Hepatocyte (in vitro differentiated cells): ENCODE data around the gene ZDBF2. TPM values are rescaled to one million over a fixed set of nuclear protein-coding genes. Genes with fewer than 3 reads are reported as not detected.
"Not testable (repeated sequence)": the region's sequence is repeated elsewhere in the genome, so short reads cannot be mapped to it uniquely, and the experiment has no call there.

Source experiments
- DNase-seq: peaks from one replicate; pipeline ENCODE4 v3.0.0-alpha.2; 2016; ENCODE audit warnings: low spot score
- H2AFZ ChIP-seq: fragments of 200-600 bp; sonication (generic); 2 replicates; pipeline ENCODE4 v1.6.0; 2016; ENCODE audit warnings: antibody characterized with exemption, mild to moderate bottlenecking
- H3K27ac ChIP-seq: fragments of 200-600 bp; sonication (generic); 2 replicates; pipeline ENCODE4 v1.5.1; 2016; ENCODE audit warnings: mild to moderate bottlenecking
- H3K27me3 ChIP-seq: fragments of 200-600 bp; sonication (generic); 2 replicates; pipeline ENCODE4 v1.6.1; 2016
- H3K36me3 ChIP-seq: fragments of 200-600 bp; sonication (generic); replicated peaks from 2 replicates; pipeline ENCODE4 v1.5.1; 2016; ENCODE audit warnings: low read depth; ENCODE audit not compliant: insufficient read depth
- H3K4me1 ChIP-seq: fragments of 200-600 bp; sonication (generic); 2 replicates; pipeline ENCODE4 v1.5.1; 2016; ENCODE audit warnings: mild to moderate bottlenecking, moderate library complexity; ENCODE audit not compliant: insufficient read depth
- H3K4me2 ChIP-seq: fragments of 200-600 bp; sonication (generic); 2 replicates; pipeline ENCODE4 v1.6.0; 2016
- H3K4me3 ChIP-seq: fragments of 200-600 bp; sonication (generic); 2 replicates; pipeline ENCODE4 v1.5.1; 2016; ENCODE audit warnings: mild to moderate bottlenecking
- H3K79me2 ChIP-seq: fragments of 200-600 bp; sonication (generic); 2 replicates; pipeline ENCODE4 v1.6.0; 2017; ENCODE audit warnings: mild to moderate bottlenecking
- H3K9me2 ChIP-seq: fragments of 200-600 bp; sonication (generic); replicated peaks from 2 replicates; pipeline ENCODE4 v1.6.0; 2017; ENCODE audit warnings: mild to moderate bottlenecking; ENCODE audit not compliant: insufficient read depth
- H3K9me3 ChIP-seq: fragments of 200-600 bp; sonication (generic); 2 replicates; pipeline ENCODE4 v1.5.1; 2016; ENCODE audit warnings: low read depth, mild to moderate bottlenecking
- H4K20me1 ChIP-seq: fragments of 200-600 bp; sonication (generic); 2 replicates; pipeline ENCODE4 v1.6.0; 2016; ENCODE audit warnings: mild to moderate bottlenecking; ENCODE audit not compliant: insufficient read depth, poor library complexity, severe bottlenecking
- CTCF ChIP-seq: fragments of 200-600 bp; sonication (generic); IDR thresholded peaks from 2 replicates; pipeline ENCODE4 v1.5.1; 2016; ENCODE audit warnings: antibody characterized with exemption, mild to moderate bottlenecking; ENCODE audit not compliant: poor library complexity
- EZH2 ChIP-seq: fragments of 200-600 bp; sonication (generic); IDR thresholded peaks from 2 replicates; pipeline ENCODE4 v1.6.1; 2016; ENCODE audit warnings: antibody characterized with exemption, mild to moderate bottlenecking, borderline replicate concordance
- EZH2phosphoT487 ChIP-seq: fragments of 200-600 bp; sonication (generic); IDR thresholded peaks from one replicate; pipeline ENCODE4 v1.6.1; 2018; ENCODE audit warnings: antibody characterized with exemption, mild to moderate bottlenecking, low read depth, moderate library complexity; ENCODE audit not compliant: unreplicated experiment, severe bottlenecking
- WGBS: methylation state at CpG from one replicate; pipeline ENCODE4 v1.1.6; 2016; ENCODE audit warnings: low lambda C conversion rate; ENCODE audit errors: missing lambda C conversion rate; 5-methylcytosine and 5-hydroxymethylcytosine counted together
- polyA plus RNA-seq: library from polyadenylated mRNA; unstranded; fragments of >200 nt; fragmentation: Nextera tagmentation; extraction: Ambion mirVana; gene quantifications from 2 replicates; pipeline ENCODE4 v1.2.1, GENCODE V29; 2016
- total RNA-seq: library from RNA; depleted of rRNA; stranded (reverse); fragments of >200 nt; gene quantifications from 2 replicates; pipeline ENCODE4 v1.2.3, GENCODE V29; 2014

ZDBF2 gene
- total and polyA plus RNA-seq, 2 experiments from 2014 or later = 3.4 to 14.0 TPM

- H3K9me3 ChIP-seq = no peaks in the 10 kb centered on the region
- no peak for DNase-seq
- no peaks in the 10 kb centered on the region for H3K27me3 ChIP-seq
- H3K27ac ChIP-seq = no peak overlapping the region
- no peaks in the 10 kb centered on the region for H3K79me2 ChIP-seq
- H4K20me1 ChIP-seq = no peaks in the 10 kb centered on the region
- no peaks in the 10 kb centered on the region for H3K36me3 ChIP-seq
- no peak overlapping the region for H3K4me3 ChIP-seq
- H3K9me2 ChIP-seq = no peaks in the 10 kb centered on the region
- no peak overlapping the region for H2AFZ ChIP-seq
- H3K4me2 ChIP-seq = no peak overlapping the region
- TF ChIP-seq CTCF = no peak
- TF ChIP-seq EZH2phosphoT487 = no peak
- no peak for TF ChIP-seq EZH2
- WGBS = 48% methylated on average over 1 of the region's 1 CpG
- no peaks in the 10 kb centered on the region for H3K4me1 ChIP-seq
Measured at GRCh38 chr2:206352571-206352970, 78.1 kb downstream of the ZDBF2 start.

DNA sequence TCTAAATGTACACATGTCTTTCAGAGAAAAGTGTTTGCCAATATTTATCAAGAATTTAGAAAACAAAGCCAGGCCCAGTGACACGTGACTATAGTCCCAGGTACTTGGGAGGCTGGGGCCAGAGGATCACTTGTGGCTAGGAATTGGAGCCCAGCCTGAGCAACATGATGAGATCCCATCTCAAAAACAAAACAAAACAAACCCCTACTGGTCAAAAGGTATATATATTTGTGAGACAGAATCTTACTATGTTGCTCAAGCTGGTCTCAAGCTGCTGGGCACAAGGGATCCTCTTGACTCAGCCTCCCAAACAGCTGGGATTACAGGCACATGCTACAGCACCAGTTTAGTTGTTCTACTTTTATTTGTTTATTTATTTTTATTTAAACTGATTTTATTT is 79.2 kb downstream of the ZDBF2 start:
- TF ChIP-seq CTCF = no peak
- no peak for TF ChIP-seq EZH2
- TF ChIP-seq EZH2phosphoT487 = no peak
- Histone ChIP-seq H3K4me2 (no peak overlapping the region), H3K4me1 (no peaks in the 10 kb centered on the region), H3K36me3 (no peaks in the 10 kb centered on the region), H2AFZ (no peak overlapping the region), H3K9me3 (no peaks in the 10 kb centered on the region), H3K27ac (no peak overlapping the region), H4K20me1 (no peaks in the 10 kb centered on the region), H3K9me2 (no peaks in the 10 kb centered on the region), H3K79me2 (no peaks in the 10 kb centered on the region), H3K27me3 (no peaks in the 10 kb centered on the region), H3K4me3 (no peak overlapping the region)
- DNase-seq = no peak
- 73% methylated on average over 1 of the region's 1 CpG for WGBS

- WGBS = 85% methylated on average over 6 of the region's 6 CpGs
- no peak for DNase-seq
- no peaks in the 10 kb centered on the region for H3K27me3 ChIP-seq
- no peaks in the 10 kb centered on the region for H3K9me3 ChIP-seq
- TF ChIP-seq CTCF (no peak), EZH2 (no peak)
- H3K4me3 ChIP-seq = no peak overlapping the region
- H3K4me1 ChIP-seq = no peaks in the 10 kb centered on the region
- no peaks in the 10 kb centered on the region for H3K9me2 ChIP-seq
- no peak overlapping the region for H3K4me2 ChIP-seq
- no peak overlapping the region for H2AFZ ChIP-seq
- no peaks in the 10 kb centered on the region for H3K36me3 ChIP-seq
- no peaks in the 10 kb centered on the region for H4K20me1 ChIP-seq
- H3K27ac ChIP-seq = no peak overlapping the region
- H3K79me2 ChIP-seq = no peaks in the 10 kb centered on the region
Measured at GRCh38 chr2:206354129-206354528, 79.7 kb downstream of the ZDBF2 start.

GRCh38 chr2:206356840-206357239 is 82.4 kb downstream of the ZDBF2 start:
- not testable (repeated sequence) for H2AFZ ChIP-seq, H3K36me3 ChIP-seq, H4K20me1 ChIP-seq, H3K4me2 ChIP-seq, H3K9me3 ChIP-seq, H3K27ac ChIP-seq, DNase-seq, H3K4me3 ChIP-seq, H3K27me3 ChIP-seq, H3K9me2 ChIP-seq, H3K4me1 ChIP-seq, H3K79me2 ChIP-seq
- WGBS = 100% methylated on average over 2 of the region's 29 CpGs

DNA sequence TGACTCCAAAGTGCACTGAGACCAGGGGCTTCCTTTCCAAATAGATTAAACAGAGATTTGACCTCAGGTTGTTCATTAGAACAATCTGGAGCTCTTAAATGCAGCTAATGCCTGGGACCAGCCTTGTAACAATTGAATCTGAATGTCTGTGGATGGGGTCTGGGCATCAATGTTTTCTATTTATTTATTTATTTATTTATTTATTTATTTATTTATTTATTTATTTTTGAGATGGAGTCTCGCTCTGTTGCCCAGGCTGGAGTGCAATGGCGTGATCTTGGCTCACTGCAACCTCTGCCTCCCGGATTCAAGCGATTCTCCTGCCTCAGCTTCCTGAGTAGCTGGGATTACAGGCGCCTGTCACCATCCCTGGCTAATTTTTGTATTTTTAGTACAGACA is 86.4 kb downstream of the ZDBF2 start:
- not testable (repeated sequence) for H3K4me2 ChIP-seq, H3K9me3 ChIP-seq, H3K79me2 ChIP-seq, H3K36me3 ChIP-seq, H3K27ac ChIP-seq, DNase-seq, H2AFZ ChIP-seq, H4K20me1 ChIP-seq, H3K4me1 ChIP-seq, H3K9me2 ChIP-seq, H3K4me3 ChIP-seq, H3K27me3 ChIP-seq
- WGBS = 95% methylated on average over 5 of the region's 5 CpGs
